Measurements from ENCODE around the gene CARS2. TPM values are rescaled to one million over a fixed set of nuclear protein-coding genes. Genes with fewer than 3 reads are reported as not detected.

CARS2 gene
- total and polyA plus RNA-seq, 2 of the 8 experiments (the other 6 are each of a cell fraction or from before 2014, with no cell fraction given), result 47.7 to 55.9 TPM

DNA sequence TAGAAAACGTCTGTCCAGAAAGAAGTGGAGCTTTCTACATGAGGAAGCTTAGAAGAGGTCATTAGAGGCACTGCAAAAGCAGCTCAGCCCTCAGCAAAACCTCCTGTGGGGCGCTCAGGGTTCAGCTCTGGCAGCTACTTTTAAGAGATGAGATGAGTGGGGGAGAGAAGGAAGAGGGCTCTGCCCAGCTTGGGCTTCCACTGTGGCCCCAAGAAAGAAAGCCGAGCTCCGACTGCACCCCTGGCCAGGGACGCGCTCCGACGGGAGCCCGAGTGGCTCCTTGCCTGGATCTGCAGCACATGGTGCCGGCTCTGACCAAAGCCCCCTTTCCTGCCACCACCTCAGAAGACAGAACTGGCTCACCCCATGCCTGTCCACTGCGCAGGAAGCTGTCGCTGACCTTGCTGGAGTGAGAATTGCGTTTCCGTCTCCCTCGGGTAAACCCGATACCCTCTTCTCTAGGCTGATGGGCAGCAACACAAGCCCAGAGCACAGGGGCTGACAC lies 54.1 kb downstream of the CARS2 start (continued):
- TF ChIP-seq, protein P1, sequence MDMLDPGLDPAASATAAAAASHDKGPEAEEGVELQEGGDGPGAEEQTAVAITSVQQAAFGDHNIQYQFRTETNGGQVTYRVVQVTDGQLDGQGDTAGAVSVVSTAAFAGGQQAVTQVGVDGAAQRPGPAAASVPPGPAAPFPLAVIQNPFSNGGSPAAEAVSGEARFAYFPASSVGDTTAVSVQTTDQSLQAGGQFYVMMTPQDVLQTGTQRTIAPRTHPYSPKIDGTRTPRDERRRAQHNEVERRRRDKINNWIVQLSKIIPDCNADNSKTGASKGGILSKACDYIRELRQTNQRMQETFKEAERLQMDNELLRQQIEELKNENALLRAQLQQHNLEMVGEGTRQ (IDR thresholded peaks at IDR 0.05; ENCODE audit: low read length), result no peak
- no peak for TF ChIP-seq SIRT6 (IDR thresholded peaks at IDR 0.05; ENCODE audit: low read length)
- TF ChIP-seq POLR2AphosphoS5 (IDR thresholded peaks at IDR 0.05; ENCODE audit: low read depth, low read length), result no peak
- TF ChIP-seq, protein P2, sequence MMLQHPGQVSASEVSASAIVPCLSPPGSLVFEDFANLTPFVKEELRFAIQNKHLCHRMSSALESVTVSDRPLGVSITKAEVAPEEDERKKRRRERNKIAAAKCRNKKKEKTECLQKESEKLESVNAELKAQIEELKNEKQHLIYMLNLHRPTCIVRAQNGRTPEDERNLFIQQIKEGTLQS (IDR thresholded peaks at IDR 0.05; ENCODE audit: insufficient read depth, low read depth, low read length), result no peak
- TF ChIP-seq RXRA (IDR thresholded peaks at IDR 0.05; ENCODE audit: insufficient read depth, low read depth, low read length), result no peak
- no peak for TF ChIP-seq EGR1 (IDR thresholded peaks at IDR 0.05; ENCODE audit: borderline replicate concordance, low read depth, low read length)
- TF ChIP-seq HDAC6 (IDR thresholded peaks at IDR 0.05; ENCODE audit: low read depth, low read length), result no peak
- TF ChIP-seq PHF8 (conservative IDR thresholded peaks at IDR 0.05; ENCODE audit: low read depth, low read length), result no peak

Measured in H1 (cell line).